Transverse colon (tissue), 4 donors: ENCODE data around the gene SHQ1. TPM values are rescaled to one million over a fixed set of nuclear protein-coding genes. Genes with fewer than 3 reads are reported as not detected.

Experiments used
- DNase-seq: peaks from one replicate; pipeline ENCODE4 v3.0.0-alpha.2; 2019
- H3K27ac ChIP-seq, 4 donors: fragments of 200-600 bp; sonication (generic); 2 replicates each; pipeline ENCODE4 v1.5.1; 2016 to 2018; ENCODE audit warnings: inconsistent platforms in 4 of 4
- H3K27me3 ChIP-seq: fragments of 200-600 bp; sonication (generic); 2 replicates; pipeline ENCODE4 v1.5.1; 2017; ENCODE audit warnings: inconsistent platforms
- H3K36me3 ChIP-seq, 4 donors: fragments of 200-600 bp; sonication (generic); 2 replicates each; pipeline ENCODE4 v1.5.1; 2017 to 2019; ENCODE audit warnings: inconsistent platforms in 4 of 4
- H3K4me1 ChIP-seq, 4 donors: fragments of 200-600 bp; sonication (generic); 2 replicates each; pipeline ENCODE4 v1.5.1; 2017 to 2020; ENCODE audit warnings: inconsistent platforms in 4 of 4
- H3K4me3 ChIP-seq, 4 donors: fragments of 200-600 bp; sonication (generic); 1 replicate in 1 of 4; 2 replicates in 3 of 4; pipeline versions ENCODE4 v1.5.1 to v1.6.1; 2017 to 2019; ENCODE audit warnings: inconsistent platforms in 4 of 4
- H3K9me3 ChIP-seq, 2 donors: fragments of 200-600 bp; sonication (generic); 2 replicates each; pipeline ENCODE4 v1.5.1; 2017 to 2019; ENCODE audit warnings: inconsistent platforms in 2 of 2
- CTCF ChIP-seq, 5 experiments: fragments of 200-600 bp in 3 of 5; fragments of 450-650 bp in 2 of 5; sonication (generic) in 3 of 5; IDR thresholded peaks; 1 replicate in 2 of 5; 2 replicates in 3 of 5; pipeline ENCODE4 v1.5.1; 2016 to 2017; ENCODE audit warnings: antibody characterized with exemption in 5 of 5, inconsistent platforms in 3 of 5, mild to moderate bottlenecking in 2 of 5, moderate library complexity in 1 of 5
- EP300 ChIP-seq: sonication (generic); formaldehyde crosslinking; IDR thresholded peaks from one replicate; pipeline ENCODE4 v1.6.1; 2017; ENCODE audit warnings: antibody characterized with exemption, low read depth
- POLR2A ChIP-seq: fragments of 450-650 bp; IDR thresholded peaks from one replicate; pipeline ENCODE4 v1.6.1; 2016; ENCODE audit warnings: antibody characterized with exemption, mild to moderate bottlenecking, moderate library complexity
- POLR2AphosphoS5 ChIP-seq, 3 donors: sonication (generic); formaldehyde crosslinking; IDR thresholded peaks; one replicate each; pipeline ENCODE4 v1.6.1; 2016; ENCODE audit warnings: antibody characterized with exemption in 3 of 3
- WGBS, 2 donors: methylation state at CpG; one replicate each; pipeline ENCODE4 v1.1.5; 2018; ENCODE audit warnings: low coverage in 1 of 2; 5-methylcytosine and 5-hydroxymethylcytosine counted together
- in situ Hi-C, 4 donors: fragments of 200-750 bp; cut with MboI; loops; one replicate each; pipeline versions ENCODE4 v1.15.0 to v1.15.1; 2017; ENCODE audit warnings: low sequenced_read_pairs in 3 of 4, low pct_ligation_motif_present in 1 of 4, low pct_unique_long_range_greater_than_20kb in 1 of 4
- intact Hi-C: fragments of 100-400 bp; cut with DNase I; formaldehyde crosslinking; loops from one replicate; pipeline ENCODE4 v1.15.1; 2023; ENCODE audit warnings: low total_unique reads
- total RNA-seq, 4 donors: library from RNA; depleted of rRNA; stranded (reverse); fragments of >200 nt; gene quantifications; one replicate each; pipeline ENCODE4 v1.1.0, GENCODE V29; 2016

SHQ1 gene
- total RNA-seq, result 10 to 100 TPM in 3 of 4 donors, 1 to 10 TPM in 1; 4.9 to 21.3 (median 13.1) TPM

GRCh38 chr3:72847751-72848702, at the start of gene SHQ1:
Gene SHQ1, minus strand, starts transcription at chr3:72848445. Its CDS starts 105 bp downstream, at chr3:72848340.
- in situ Hi-C loops (loop anchor here in 2 of 4 donors (25.0 kb wide), 3 partner anchors 214 to 1136 kb away; partner anchors contain the start of genes EBLN2 (in 1 of the 2) and EIF4E3 (in 1 of the 2)), intact Hi-C loops (loop anchor here (5.0 kb wide), 1 partner anchor 149 kb away; the partner anchor contains the start of gene PPP4R2)
- H3K27ac ChIP-seq, result peak within 1 kb of the TSS; percentile 79 to 90 (median 86)
- DNase-seq, result peak; percentile 98
- WGBS, 2 donors, result 0% methylated on average over 17 to 62 of the region's 86 CpGs
- no peaks in the 10 kb centered on the region for H3K36me3 ChIP-seq
- no peaks in the 10 kb centered on the region for H3K9me3 ChIP-seq
- H3K4me3 ChIP-seq, result peak within 1 kb of the TSS; percentile 75 to 93 (median 84)
- no peaks in the 10 kb centered on the region for H3K27me3 ChIP-seq
- H3K4me1 ChIP-seq, result peaks cover 7 to 35% (median 14%) of the 10 kb centered on the region in 4 donors
- TF ChIP-seq POLR2AphosphoS5 (IDR thresholded peaks at IDR 0.05) (peak; percentile 70 to 83 (median 71)), POLR2A (peak; percentile 25), EP300 (no peak)

GRCh38 chr3:72897758-72898007, 49.4 kb upstream of the SHQ1 start:
- no peak overlapping the region for H3K27ac ChIP-seq
- intact Hi-C loops, result no loop called here
- TF ChIP-seq CTCF (IDR thresholded peaks at IDR 0.05), result no peak

DNA sequence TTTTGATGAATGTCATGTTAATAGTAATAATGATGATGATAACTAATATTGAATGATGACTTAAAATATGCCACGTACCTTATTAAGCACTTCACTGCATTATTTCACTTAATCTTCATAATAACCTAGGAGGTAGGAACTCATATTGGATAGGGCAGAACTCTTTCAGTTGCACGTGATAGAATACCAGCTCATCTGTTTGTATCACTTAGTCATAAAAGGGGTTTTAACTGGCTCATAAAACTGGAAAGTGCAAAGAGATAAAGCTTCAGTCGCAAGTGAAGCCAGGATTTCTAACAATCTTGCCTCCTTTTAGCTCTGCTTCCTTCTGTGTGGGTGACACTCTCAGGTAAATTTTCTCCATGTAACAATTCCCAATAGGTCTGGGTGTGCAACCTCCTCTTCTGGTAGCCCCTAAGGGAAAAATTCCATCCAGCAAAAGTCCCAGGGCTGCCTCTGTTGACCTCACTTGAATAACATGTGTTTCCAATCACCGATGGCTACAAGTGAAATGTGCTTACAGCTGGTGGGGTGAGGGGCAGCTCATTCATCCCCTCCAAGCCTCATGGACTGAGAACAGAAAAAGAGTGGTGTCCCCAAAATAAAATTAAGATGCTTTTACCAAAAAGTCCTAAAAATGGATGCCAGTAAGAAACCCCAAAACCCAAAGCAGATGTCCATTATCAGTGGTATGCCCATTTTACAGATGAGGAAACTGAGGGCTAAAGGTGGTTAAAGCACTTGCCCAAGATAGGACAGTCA, 48.9 kb upstream of the SHQ1 start:
- DNase-seq, result no peak
- H3K27ac ChIP-seq, result no peak overlapping the region
- H3K27me3 ChIP-seq, result no peaks in the 10 kb centered on the region
- H3K4me1 ChIP-seq, result peaks cover 0 to 27% (median 11%) of the 10 kb centered on the region in 4 donors
- H3K9me3 ChIP-seq, result no peaks in the 10 kb centered on the region
- H3K4me3 ChIP-seq, result no peak overlapping the region
- intact Hi-C loops, result no loop called here
- no peak for TF ChIP-seq POLR2A
- no peak for TF ChIP-seq EP300
- no peak for TF ChIP-seq POLR2AphosphoS5 (IDR thresholded peaks at IDR 0.05)
- TF ChIP-seq CTCF (IDR thresholded peaks at IDR 0.05), result no peak
- H3K36me3 ChIP-seq, result no peaks in the 10 kb centered on the region
- whole genome bisulfite sequencing, 2 donors, result 37 to 44% methylated on average over 2 to 4 of the region's 4 CpGs
- in situ Hi-C loops, result no loop called here

More at GRCh38 chr3:72897758-72898007, 49.4 kb upstream of the SHQ1 start:
- Histone ChIP-seq H3K27me3 (no peaks in the 10 kb centered on the region), H3K4me1 (peaks cover 0 to 22% (median 11%) of the 10 kb centered on the region in 4 donors), H3K36me3 (no peaks in the 10 kb centered on the region), H3K4me3 (no peak overlapping the region), H3K9me3 (no peaks in the 10 kb centered on the region)
- in situ Hi-C loops, result no loop called here
- no peak for DNase-seq

DNA sequence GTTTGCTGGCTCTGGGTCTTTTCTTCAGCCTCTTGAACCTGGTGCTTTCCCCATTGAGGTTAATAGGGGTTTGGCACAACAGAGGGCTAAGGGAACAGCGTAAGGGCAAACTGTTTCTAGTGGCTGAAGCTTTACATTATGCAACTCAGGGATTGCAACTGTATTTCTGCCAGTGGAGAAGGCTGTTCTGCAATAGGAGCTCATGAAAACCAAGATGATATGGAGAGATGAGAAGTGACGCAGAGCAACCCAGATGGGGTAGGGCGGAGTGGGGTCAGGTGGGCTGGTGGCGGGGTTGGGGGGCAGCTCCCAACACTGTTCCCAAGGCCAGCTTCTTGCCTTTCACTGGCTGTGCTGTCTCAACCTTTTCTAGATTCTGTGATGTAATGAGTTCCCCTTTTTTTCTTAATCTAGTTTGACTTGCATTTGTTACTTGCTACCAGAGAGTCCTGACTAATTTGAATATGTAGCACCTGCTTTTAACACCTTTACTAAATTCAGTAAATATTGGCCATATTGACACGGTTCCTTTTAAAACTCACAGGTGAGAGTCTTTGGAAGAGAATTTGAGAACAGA, 46.8 kb upstream of the SHQ1 start:
- Histone ChIP-seq H3K27ac (no peak overlapping the region), H3K27me3 (no peaks in the 10 kb centered on the region), H3K36me3 (no peaks in the 10 kb centered on the region), H3K4me3 (no peak overlapping the region), H3K4me1 (peaks cover 0 to 48% (median 25%) of the 10 kb centered on the region in 4 donors), H3K9me3 (no peaks in the 10 kb centered on the region)
- no peak for DNase-seq
- in situ Hi-C loops (no loop called here), intact Hi-C loops (no loop called here)
- 70 to 90% methylated on average over 1 to 5 of the region's 5 CpGs for WGBS, 2 donors
- TF ChIP-seq POLR2AphosphoS5 (IDR thresholded peaks at IDR 0.05) (no peak), POLR2A (no peak), CTCF (IDR thresholded peaks at IDR 0.05) (no peak), EP300 (no peak)
